ENCODE measurements around the gene C5orf47. TPM values are rescaled to one million over a fixed set of nuclear protein-coding genes. Genes with fewer than 3 reads are reported as not detected.

C5orf47 gene
- total RNA-seq, 2 experiments from 2014 or later: not detected

- ATAC-seq (no peak), DNase-seq (no peak)
- Mint-ChIP-seq H3K27ac (no peak overlapping the region), H3K4me3 (no peak overlapping the region), H3K27me3 (no peaks in the 10 kb centered on the region), H3K4me1 (peaks cover 23% of the 10 kb centered on the region), H3K36me3 (ENCODE audit: low read depth) (peaks cover 4% of the 10 kb centered on the region), H3K9me3 (ENCODE audit: low read depth) (no peaks in the 10 kb centered on the region)
- intact Hi-C loops (cut with DNase I, micrococcal nuclease): no loop called here
- CTCF ChIA-PET: no interaction called here
- POLR2A ChIA-PET: no interaction called here
Measured at GRCh38 chr5:173961418-173961817, 27.6 kb upstream of the C5orf47 start.

GRCh38 chr5:173962436-173962972 is 26.5 kb upstream of the C5orf47 start:
- CTCF ChIA-PET: interaction anchor here (0.7 to 2.4 kb wide), 4 partner anchors 8 to 1511 kb away, joined by 3 to 19 read pairs (median 4); no protein-coding TSS in a partner anchor
- H3K27ac Mint-ChIP-seq: no peak overlapping the region
- ATAC-seq: no peak
- H3K4me3 Mint-ChIP-seq: no peak overlapping the region
- POLR2A ChIA-PET: no interaction called here
- intact Hi-C loops (cut with DNase I, micrococcal nuclease): no loop called here
- H3K36me3 Mint-ChIP-seq (ENCODE audit: low read depth): peaks cover 4% of the 10 kb centered on the region
- H3K4me1 Mint-ChIP-seq: peaks cover 23% of the 10 kb centered on the region
- DNase-seq: no peak
- no peaks in the 10 kb centered on the region for H3K9me3 Mint-ChIP-seq (ENCODE audit: low read depth)
- H3K27me3 Mint-ChIP-seq: no peaks in the 10 kb centered on the region

GRCh38 chr5:173963182-173963838 is 25.7 kb upstream of the C5orf47 start:
- Mint-ChIP-seq H3K27me3 (no peaks in the 10 kb centered on the region), H3K9me3 (ENCODE audit: low read depth) (no peaks in the 10 kb centered on the region), H3K4me1 (peaks cover 23% of the 10 kb centered on the region), H3K27ac (no peak overlapping the region), H3K4me3 (no peak overlapping the region), H3K36me3 (ENCODE audit: low read depth) (no peaks in the 10 kb centered on the region)
- ChIA-PET POLR2A (no interaction called here), CTCF (interaction anchor here (0.7 to 2.4 kb wide), 5 partner anchors 8 to 1512 kb away, joined by 3 to 19 read pairs (median 3); no protein-coding TSS in a partner anchor)
- intact Hi-C loops (cut with DNase I, micrococcal nuclease): no loop called here
- DNase-seq (no peak), ATAC-seq (no peak)

GRCh38 chr5:173963867-173964441 is 25.0 kb upstream of the C5orf47 start:
- intact Hi-C loops (cut with DNase I, micrococcal nuclease): no loop called here
- peaks cover 23% of the 10 kb centered on the region for H3K4me1 Mint-ChIP-seq
- no peak for DNase-seq
- no peak overlapping the region for H3K27ac Mint-ChIP-seq
- H3K27me3 Mint-ChIP-seq: no peaks in the 10 kb centered on the region
- H3K4me3 Mint-ChIP-seq: no peak overlapping the region
- no peaks in the 10 kb centered on the region for H3K36me3 Mint-ChIP-seq (ENCODE audit: low read depth)
- CTCF ChIA-PET: interaction anchor here (0.6 to 2.4 kb wide), 4 partner anchors 9 to 1885 kb away, joined by 3 to 19 read pairs (median 3); no protein-coding TSS in a partner anchor
- no peaks in the 10 kb centered on the region for H3K9me3 Mint-ChIP-seq (ENCODE audit: low read depth)
- POLR2A ChIA-PET: no interaction called here
- ATAC-seq: no peak

GRCh38 chr5:173964506-173964905 is 24.5 kb upstream of the C5orf47 start:
- Mint-ChIP-seq H3K27me3 (no peaks in the 10 kb centered on the region), H3K4me1 (peaks cover 23% of the 10 kb centered on the region), H3K36me3 (ENCODE audit: low read depth) (no peaks in the 10 kb centered on the region), H3K4me3 (no peak overlapping the region), H3K9me3 (ENCODE audit: low read depth) (no peaks in the 10 kb centered on the region), H3K27ac (no peak overlapping the region)
- intact Hi-C loops (cut with DNase I, micrococcal nuclease): no loop called here
- no peak for DNase-seq
- ChIA-PET POLR2A (no interaction called here), CTCF (interaction anchor here (0.6 to 1.2 kb wide), 2 partner anchors 373 to 1885 kb away, joined by 3 read pairs; no protein-coding TSS in a partner anchor)
- ATAC-seq: no peak

- Mint-ChIP-seq H3K27me3 (no peaks in the 10 kb centered on the region), H3K27ac (no peak overlapping the region), H3K4me1 (peaks cover 18% of the 10 kb centered on the region), H3K4me3 (no peak overlapping the region), H3K9me3 (ENCODE audit: low read depth) (no peaks in the 10 kb centered on the region), H3K36me3 (ENCODE audit: low read depth) (no peaks in the 10 kb centered on the region)
- ChIA-PET POLR2A (no interaction called here), CTCF (no interaction called here)
- no peak for DNase-seq
- no peak for ATAC-seq
- intact Hi-C loops (cut with DNase I, micrococcal nuclease): no loop called here
Measured at GRCh38 chr5:173967241-173967640, 21.7 kb upstream of the C5orf47 start.

- H3K36me3 Mint-ChIP-seq (ENCODE audit: low read depth): no peaks in the 10 kb centered on the region
- no peaks in the 10 kb centered on the region for H3K9me3 Mint-ChIP-seq (ENCODE audit: low read depth)
- H3K4me3 Mint-ChIP-seq: no peak overlapping the region
- no peaks in the 10 kb centered on the region for H3K27me3 Mint-ChIP-seq
- ATAC-seq (no peak), DNase-seq (no peak)
- CTCF ChIA-PET: interaction anchor here (1.1 kb wide), 1 partner anchor 27 kb away, joined by 3 read pairs; no protein-coding TSS in a partner anchor
- POLR2A ChIA-PET: no interaction called here
- no peak overlapping the region for H3K27ac Mint-ChIP-seq
- intact Hi-C loops (cut with DNase I, micrococcal nuclease): no loop called here
- peaks cover 19% of the 10 kb centered on the region for H3K4me1 Mint-ChIP-seq
Measured at GRCh38 chr5:173968154-173968797, 20.7 kb upstream of the C5orf47 start.

- intact Hi-C loops (cut with DNase I, micrococcal nuclease): loop anchor here (10.0 kb wide), 2 partner anchors 185 to 205 kb away; no protein-coding TSS in a partner anchor
- ChIA-PET POLR2A (no interaction called here), CTCF (no interaction called here)
- Mint-ChIP-seq H3K9me3 (ENCODE audit: low read depth) (no peaks in the 10 kb centered on the region), H3K36me3 (ENCODE audit: low read depth) (no peaks in the 10 kb centered on the region), H3K4me1 (peaks cover 16% of the 10 kb centered on the region), H3K27me3 (peaks cover 5% of the 10 kb centered on the region), H3K4me3 (no peak overlapping the region), H3K27ac (no peak overlapping the region)
- DNase-seq (no peak), ATAC-seq (no peak)
Measured at GRCh38 chr5:173969167-173970049, 19.6 kb upstream of the C5orf47 start.

GRCh38 chr5:173970878-173971650 is 17.9 kb upstream of the C5orf47 start:
- POLR2A ChIA-PET: no interaction called here
- intact Hi-C loops (cut with DNase I, micrococcal nuclease): loop anchor here (10.0 kb wide), 2 partner anchors 186 to 206 kb away; no protein-coding TSS in a partner anchor
- no peaks in the 10 kb centered on the region for H3K36me3 Mint-ChIP-seq (ENCODE audit: low read depth)
- H3K9me3 Mint-ChIP-seq (ENCODE audit: low read depth): no peaks in the 10 kb centered on the region
- H3K27ac Mint-ChIP-seq: no peak overlapping the region
- ATAC-seq: no peak
- peaks cover 5% of the 10 kb centered on the region for H3K27me3 Mint-ChIP-seq
- CTCF ChIA-PET: interaction anchor here (0.6 to 4.8 kb wide), 8 partner anchors 8 to 377 kb away, joined by 3 to 77 read pairs (median 3); partner anchors contain the start of gene BOD1
- no peak for DNase-seq
- H3K4me1 Mint-ChIP-seq: peaks cover 8% of the 10 kb centered on the region
- H3K4me3 Mint-ChIP-seq: no peak overlapping the region

GRCh38 chr5:173971681-173972345 is 17.2 kb upstream of the C5orf47 start:
- POLR2A ChIA-PET: interaction anchor here (0.5 to 1.1 kb wide), 2 partner anchors 14 to 355 kb away, joined by 4 read pairs; partner anchors contain the start of gene BOD1
- DNase-seq: no peak
- no peak overlapping the region for H3K4me3 Mint-ChIP-seq
- CTCF ChIA-PET: interaction anchor here (0.6 to 4.8 kb wide), 6 partner anchors 54 to 380 kb away, joined by 3 to 77 read pairs (median 4); partner anchors contain the start of gene BOD1
- H3K4me1 Mint-ChIP-seq: peaks cover 8% of the 10 kb centered on the region
- no peak for ATAC-seq
- H3K27me3 Mint-ChIP-seq: peaks cover 5% of the 10 kb centered on the region
- H3K36me3 Mint-ChIP-seq (ENCODE audit: low read depth): no peaks in the 10 kb centered on the region
- no peaks in the 10 kb centered on the region for H3K9me3 Mint-ChIP-seq (ENCODE audit: low read depth)
- no peak overlapping the region for H3K27ac Mint-ChIP-seq
- intact Hi-C loops (cut with DNase I, micrococcal nuclease): loop anchor here (2.0 to 10.0 kb wide), 3 partner anchors 53 to 207 kb away; no protein-coding TSS in a partner anchor

Data from activated CD4-positive, alpha-beta T cell treated with anti-CD3 and anti-CD28 coated beads for 36 hours (primary cell).